ENCODE results near the gene TPP2.
A peak's percentile ranks its signal among the peaks of the same experiment; 100 is the strongest.

TPP2 gene

GRCh38 chr13:102645701-102646100 is 48.9 kb downstream of the TPP2 start:
- DNase-seq (ENCODE audit: low read depth in 1 of 2, low spot score in 1 of 2) = no peak
- in situ Hi-C loops (cut with HindIII; ENCODE audit: low pct_unique_long_range_greater_than_20kb, low sequenced_read_pairs) = no loop called here
- TF ChIP-seq JUND (IDR thresholded peaks at IDR 0.05; ENCODE audit: low read depth) = no peak

- in situ Hi-C loops (cut with HindIII; ENCODE audit: low pct_unique_long_range_greater_than_20kb, low sequenced_read_pairs) = no loop called here
- DNase-seq (ENCODE audit: low read depth in 1 of 2, low spot score in 1 of 2) = no peak
- TF ChIP-seq JUND (IDR thresholded peaks at IDR 0.05; ENCODE audit: low read depth) = no peak
Measured at GRCh38 chr13:102648046-102648445, 51.3 kb downstream of the TPP2 start.

GRCh38 chr13:102650444-102650843 is 53.7 kb downstream of the TPP2 start:
- no peak for TF ChIP-seq JUND (IDR thresholded peaks at IDR 0.05; ENCODE audit: low read depth)
- DNase-seq (ENCODE audit: low read depth in 1 of 2, low spot score in 1 of 2) = no peak
- in situ Hi-C loops (cut with HindIII; ENCODE audit: low pct_unique_long_range_greater_than_20kb, low sequenced_read_pairs) = no loop called here

DNA sequence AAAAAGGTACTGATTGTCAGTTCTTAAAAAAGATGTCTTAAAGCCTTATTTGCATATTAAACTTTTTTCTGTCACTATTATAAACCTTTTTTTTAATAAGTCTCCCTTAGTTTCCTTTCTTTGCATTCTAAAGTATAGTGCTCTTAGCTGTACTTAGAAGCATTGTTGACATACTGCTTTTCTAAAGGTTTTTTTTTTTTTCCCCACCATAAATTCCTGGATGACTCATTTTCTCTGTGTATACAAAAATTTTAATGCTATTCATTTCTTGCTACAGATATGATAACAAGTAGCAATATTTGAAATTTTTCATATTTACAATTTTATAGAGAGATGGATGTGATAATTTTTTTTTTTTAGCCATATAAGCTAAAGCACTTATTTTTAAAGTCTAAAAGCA is 54.6 kb downstream of the TPP2 start:
- no peak for TF ChIP-seq JUND (IDR thresholded peaks at IDR 0.05; ENCODE audit: low read depth)
- in situ Hi-C loops (cut with HindIII; ENCODE audit: low pct_unique_long_range_greater_than_20kb, low sequenced_read_pairs) = no loop called here
- no peak for DNase-seq (ENCODE audit: low read depth in 1 of 2, low spot score in 1 of 2)

DNA sequence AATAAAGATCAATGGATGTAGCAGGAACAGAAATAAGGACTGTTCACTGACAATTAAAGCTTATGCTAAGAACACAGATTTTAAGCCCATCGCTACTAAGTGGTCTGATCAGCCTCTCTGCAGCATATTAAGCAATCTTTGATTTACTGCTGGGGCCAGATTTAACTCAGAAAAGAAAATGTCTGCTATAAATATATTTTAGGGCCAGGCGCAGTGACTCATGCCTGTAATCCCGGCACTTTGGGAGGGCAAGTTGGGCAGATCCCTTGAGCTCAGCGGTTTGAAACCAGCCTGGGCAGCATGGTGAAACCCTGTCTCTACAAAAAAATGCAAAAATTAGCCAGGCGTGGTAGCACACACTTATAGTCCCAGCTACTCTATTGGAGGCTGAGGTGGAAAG is 55.1 kb downstream of the TPP2 start:
- no peak for DNase-seq (ENCODE audit: low read depth in 1 of 2, low spot score in 1 of 2)
- no peak for TF ChIP-seq JUND (IDR thresholded peaks at IDR 0.05; ENCODE audit: low read depth)
- in situ Hi-C loops (cut with HindIII; ENCODE audit: low pct_unique_long_range_greater_than_20kb, low sequenced_read_pairs) = no loop called here

- in situ Hi-C loops (cut with HindIII; ENCODE audit: low pct_unique_long_range_greater_than_20kb, low sequenced_read_pairs) = no loop called here
Measured at GRCh38 chr13:102654756-102655155, 58.0 kb downstream of the TPP2 start.

DNA sequence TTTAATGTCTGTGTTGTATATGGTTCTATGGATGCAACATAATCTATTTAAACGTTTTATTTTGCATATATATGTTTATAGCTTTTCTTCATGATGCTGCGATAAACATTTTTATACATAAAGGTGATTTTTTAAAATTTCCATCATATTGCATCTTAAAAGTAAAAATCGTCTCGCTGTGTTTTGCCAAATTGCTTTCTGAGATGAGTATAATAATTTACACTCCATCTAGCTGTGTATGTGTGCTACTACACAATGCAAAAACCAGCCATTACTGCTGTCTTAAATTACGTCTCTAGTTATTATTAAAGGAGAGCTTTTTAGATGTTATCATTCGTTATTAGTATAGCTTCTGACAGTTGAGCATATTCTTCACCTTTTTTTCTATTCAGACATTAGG is 60.8 kb downstream of the TPP2 start:
- peak in 1 of 2 experiments; percentile 1 for DNase-seq (ENCODE audit: low read depth in 1 of 2, low spot score in 1 of 2)
- no peak for TF ChIP-seq JUND (IDR thresholded peaks at IDR 0.05; ENCODE audit: low read depth)
- in situ Hi-C loops (cut with HindIII; ENCODE audit: low pct_unique_long_range_greater_than_20kb, low sequenced_read_pairs) = no loop called here

More at GRCh38 chr13:102654756-102655155, 58.0 kb downstream of the TPP2 start:
- DNase-seq (ENCODE audit: low read depth in 1 of 2, low spot score in 1 of 2) = no peak
- TF ChIP-seq JUND (IDR thresholded peaks at IDR 0.05; ENCODE audit: low read depth) = no peak

GRCh38 chr13:102658660-102659059 is 61.9 kb downstream of the TPP2 start:
- DNase-seq (ENCODE audit: low read depth in 1 of 2, low spot score in 1 of 2) = no peak
- in situ Hi-C loops (cut with HindIII; ENCODE audit: low pct_unique_long_range_greater_than_20kb, low sequenced_read_pairs) = no loop called here
- TF ChIP-seq JUND (IDR thresholded peaks at IDR 0.05; ENCODE audit: low read depth) = no peak

DNA sequence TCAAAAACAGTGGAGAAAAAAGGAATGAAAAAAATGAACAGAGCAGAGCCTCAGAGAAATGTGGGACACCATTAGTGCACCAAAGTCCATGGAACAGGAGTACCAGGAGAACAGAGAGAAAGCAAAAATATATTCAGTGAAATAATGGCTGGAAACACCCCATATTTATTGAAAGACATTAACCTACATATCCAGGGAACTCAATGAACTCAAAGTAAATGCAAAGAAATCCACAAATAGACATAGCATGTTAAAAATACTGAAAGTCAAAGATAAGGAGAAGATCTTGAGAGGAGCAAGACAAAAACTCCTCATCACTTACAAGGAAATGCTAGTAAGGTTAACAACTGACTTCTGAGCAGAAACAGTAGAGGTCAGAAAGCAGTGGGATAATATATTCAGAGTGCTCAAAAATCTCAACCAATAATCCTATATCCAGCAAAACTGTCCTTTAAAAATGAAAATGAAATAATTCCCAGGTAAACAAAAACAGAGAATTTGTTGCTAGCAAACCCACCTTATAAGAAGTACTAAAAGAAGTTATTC is 62.5 kb downstream of the TPP2 start:
- in situ Hi-C loops (cut with HindIII; ENCODE audit: low pct_unique_long_range_greater_than_20kb, low sequenced_read_pairs) = no loop called here
- no peak for TF ChIP-seq JUND (IDR thresholded peaks at IDR 0.05; ENCODE audit: low read depth)
- DNase-seq (ENCODE audit: low read depth in 1 of 2, low spot score in 1 of 2) = no peak

GRCh38 chr13:102667023-102667422 is 70.2 kb downstream of the TPP2 start:
- in situ Hi-C loops (cut with HindIII; ENCODE audit: low pct_unique_long_range_greater_than_20kb, low sequenced_read_pairs) = no loop called here
- no peak for TF ChIP-seq JUND (IDR thresholded peaks at IDR 0.05; ENCODE audit: low read depth)
- DNase-seq (ENCODE audit: low read depth in 1 of 2, low spot score in 1 of 2) = no peak

- in situ Hi-C loops (cut with HindIII; ENCODE audit: low pct_unique_long_range_greater_than_20kb, low sequenced_read_pairs) = no loop called here
- TF ChIP-seq JUND (IDR thresholded peaks at IDR 0.05; ENCODE audit: low read depth) = no peak
- no peak for DNase-seq (ENCODE audit: low read depth in 1 of 2, low spot score in 1 of 2)
Measured at GRCh38 chr13:102667911-102668310, 71.1 kb downstream of the TPP2 start.

- no peak for TF ChIP-seq JUND (IDR thresholded peaks at IDR 0.05; ENCODE audit: low read depth)
- DNase-seq (ENCODE audit: low read depth in 1 of 2, low spot score in 1 of 2) = no peak
- in situ Hi-C loops (cut with HindIII; ENCODE audit: low pct_unique_long_range_greater_than_20kb, low sequenced_read_pairs) = no loop called here
Measured at GRCh38 chr13:102670130-102670529, 73.3 kb downstream of the TPP2 start.

DNA sequence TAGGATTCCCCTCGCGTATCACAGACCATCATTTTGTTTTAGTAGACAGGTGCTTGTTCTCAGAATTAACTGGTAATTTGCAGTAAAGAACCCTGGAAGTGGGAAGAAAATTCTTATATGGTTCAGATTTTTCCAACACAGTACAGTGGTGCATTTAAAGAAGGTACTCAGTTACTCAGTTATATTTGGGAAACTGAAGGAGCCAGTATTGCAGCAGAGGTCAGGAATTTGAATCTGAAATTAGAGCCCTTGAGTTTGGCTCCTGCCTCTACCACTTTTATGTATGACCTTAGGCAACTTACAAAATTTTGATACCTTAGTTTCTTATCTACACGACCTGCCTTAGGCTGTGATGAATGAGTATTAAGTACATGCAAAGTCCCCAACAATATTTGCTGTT is 78.3 kb downstream of the TPP2 start:
- no peak for DNase-seq (ENCODE audit: low read depth in 1 of 2, low spot score in 1 of 2)
- TF ChIP-seq JUND (IDR thresholded peaks at IDR 0.05; ENCODE audit: low read depth) = no peak
- in situ Hi-C loops (cut with HindIII; ENCODE audit: low pct_unique_long_range_greater_than_20kb, low sequenced_read_pairs) = no loop called here

DNA sequence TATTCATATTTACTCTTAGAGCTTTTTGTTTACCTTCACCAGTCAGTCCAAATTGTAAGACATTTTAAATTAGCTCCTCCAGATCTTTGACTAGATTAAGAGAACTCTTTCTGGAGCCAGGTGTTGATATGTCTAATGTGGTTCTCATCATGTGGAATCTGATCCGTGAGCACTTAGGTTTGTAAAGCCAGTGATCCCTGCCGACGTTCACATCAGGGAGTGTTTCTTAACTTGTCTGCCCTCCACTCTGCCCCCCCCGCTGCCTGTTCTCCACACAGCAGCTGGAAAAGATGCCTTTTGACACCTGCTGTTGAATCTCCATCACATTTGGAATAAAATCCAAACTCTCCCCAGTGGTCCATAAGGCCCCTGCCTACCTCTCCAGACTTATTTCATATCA is 80.3 kb downstream of the TPP2 start:
- in situ Hi-C loops (cut with HindIII; ENCODE audit: low pct_unique_long_range_greater_than_20kb, low sequenced_read_pairs) = no loop called here

More for the DNA sequence above, 80.3 kb downstream of the TPP2 start:
- DNase-seq (ENCODE audit: low read depth in 1 of 2, low spot score in 1 of 2) = no peak
- TF ChIP-seq JUND (IDR thresholded peaks at IDR 0.05; ENCODE audit: low read depth) = no peak

Measured in T47D (cell line).